ENCODE results near the gene SPATA33.

Gene SPATA33

GRCh38 chr16:89691231-89691985, 33.8 kb downstream of the SPATA33 start:
- Histone ChIP-seq H3K9me3 (ENCODE audit: insufficient read depth, low read length, severe bottlenecking) (no peaks in the 10 kb centered on the region), H4K20me1 (ENCODE audit: insufficient read depth, low read length) (peaks cover under 1% of the 10 kb centered on the region; the same call in 1 of the 2 replicates), H3K27ac (ENCODE audit: low read length) (no peak overlapping the region), H3K27me3 (ENCODE audit: insufficient read depth, low read length, poor library complexity) (no peaks in the 10 kb centered on the region), H2AFZ (ENCODE audit: low read depth, low read length) (no peak overlapping the region), H3K36me3 (ENCODE audit: insufficient read depth, low read length) (peaks cover 59% of the 10 kb centered on the region), H3K4me1 (ENCODE audit: insufficient read depth, low read length) (peaks cover 17% of the 10 kb centered on the region), H3K79me2 (ENCODE audit: insufficient read depth, low read length) (peaks cover 20% of the 10 kb centered on the region), H3K4me3 (ENCODE audit: low read depth in 1 of 2, low read length in 2 of 2) (no peak overlapping the region), H3K9ac (ENCODE audit: low read depth, low read length) (no peak overlapping the region), H3K4me2 (ENCODE audit: insufficient read depth, low read length) (no peak overlapping the region)
- TF ChIP-seq CTCF (IDR thresholded peaks at IDR 0.05; ENCODE audit: borderline replicate concordance, extremely low read depth, low read length, poor library complexity, severe bottlenecking) (no peak), EZH2 (IDR thresholded peaks at IDR 0.05; ENCODE audit: borderline replicate concordance, low read depth, low read length, severe bottlenecking) (no peak)
- DNase-seq (no peak), ATAC-seq (ENCODE audit: insufficient read depth, low read depth) (no peak)

GRCh38 chr16:89691986-89692569, 34.4 kb downstream of the SPATA33 start:
- TF ChIP-seq CTCF (IDR thresholded peaks at IDR 0.05; ENCODE audit: borderline replicate concordance, extremely low read depth, low read length, poor library complexity, severe bottlenecking) = no peak
- TF ChIP-seq EZH2 (IDR thresholded peaks at IDR 0.05; ENCODE audit: borderline replicate concordance, low read depth, low read length, severe bottlenecking) = no peak
- peaks cover 61% of the 10 kb centered on the region for H3K36me3 ChIP-seq (ENCODE audit: insufficient read depth, low read length)
- DNase-seq (no peak), ATAC-seq (ENCODE audit: insufficient read depth, low read depth) (no peak)
- H3K4me1 ChIP-seq (ENCODE audit: insufficient read depth, low read length) = peaks cover 14% of the 10 kb centered on the region
- H3K27me3 ChIP-seq (ENCODE audit: insufficient read depth, low read length, poor library complexity) = no peaks in the 10 kb centered on the region
- H3K9me3 ChIP-seq (ENCODE audit: insufficient read depth, low read length, severe bottlenecking) = no peaks in the 10 kb centered on the region
- H2AFZ ChIP-seq (ENCODE audit: low read depth, low read length) = no peak overlapping the region
- no peak overlapping the region for H3K4me3 ChIP-seq (ENCODE audit: low read depth in 1 of 2, low read length in 2 of 2)
- H3K4me2 ChIP-seq (ENCODE audit: insufficient read depth, low read length) = no peak overlapping the region
- H3K27ac ChIP-seq (ENCODE audit: low read length) = no peak overlapping the region
- peaks cover 17% of the 10 kb centered on the region for H3K79me2 ChIP-seq (ENCODE audit: insufficient read depth, low read length)
- H3K9ac ChIP-seq (ENCODE audit: low read depth, low read length) = no peak overlapping the region
- H4K20me1 ChIP-seq (ENCODE audit: insufficient read depth, low read length) = peaks cover 6% of the 10 kb centered on the region; the same call in 1 of the 2 replicates

GRCh38 chr16:89693289-89693731, 35.7 kb downstream of the SPATA33 start:
- no peak overlapping the region for H3K27ac ChIP-seq (ENCODE audit: low read length)
- no peak for ATAC-seq (ENCODE audit: insufficient read depth, low read depth)

More at GRCh38 chr16:89693289-89693731, 35.7 kb downstream of the SPATA33 start:
- Histone ChIP-seq H2AFZ (ENCODE audit: low read depth, low read length) (no peak overlapping the region), H3K4me2 (ENCODE audit: insufficient read depth, low read length) (no peak overlapping the region), H3K36me3 (ENCODE audit: insufficient read depth, low read length) (peaks cover 68% of the 10 kb centered on the region), H3K9me3 (ENCODE audit: insufficient read depth, low read length, severe bottlenecking) (no peaks in the 10 kb centered on the region), H4K20me1 (ENCODE audit: insufficient read depth, low read length) (peaks cover 12% of the 10 kb centered on the region; the same call in 1 of the 2 replicates), H3K9ac (ENCODE audit: low read depth, low read length) (no peak overlapping the region), H3K4me3 (ENCODE audit: low read depth in 1 of 2, low read length in 2 of 2) (no peak overlapping the region), H3K79me2 (ENCODE audit: insufficient read depth, low read length) (peaks cover 7% of the 10 kb centered on the region), H3K4me1 (ENCODE audit: insufficient read depth, low read length) (peaks cover 1% of the 10 kb centered on the region; the same call in 1 of the 2 replicates), H3K27me3 (ENCODE audit: insufficient read depth, low read length, poor library complexity) (no peaks in the 10 kb centered on the region)
- no peak for TF ChIP-seq EZH2 (IDR thresholded peaks at IDR 0.05; ENCODE audit: borderline replicate concordance, low read depth, low read length, severe bottlenecking)
- TF ChIP-seq CTCF (IDR thresholded peaks at IDR 0.05; ENCODE audit: borderline replicate concordance, extremely low read depth, low read length, poor library complexity, severe bottlenecking) = no peak
- no peak for DNase-seq

All from DND-41 (cell line).